Endodermal cell (in vitro differentiated cells): Measurements from ENCODE around the gene PC. TPM values are rescaled to one million over a fixed set of nuclear protein-coding genes. Genes with fewer than 3 reads are reported as not detected.

Experiments
- DNase-seq: peaks from one replicate; pipeline ENCODE4 v3.0.0-alpha.2; 2017
- H3K27ac ChIP-seq: 2 replicates; pipeline ENCODE4 v1.5.1; 2013; ENCODE audit warnings: mild to moderate bottlenecking, low read depth, low read length, moderate library complexity
- H3K27me3 ChIP-seq: 2 replicates; pipeline ENCODE4 v1.6.1; 2013; ENCODE audit warnings: mild to moderate bottlenecking, low read length, moderate library complexity; ENCODE audit not compliant: insufficient read depth, control insufficient read depth, poor library complexity, severe bottlenecking
- H3K36me3 ChIP-seq: 2 replicates; pipeline ENCODE4 v1.7.0; 2013; ENCODE audit warnings: mild to moderate bottlenecking, low read length, moderate library complexity; ENCODE audit not compliant: control insufficient read depth, insufficient read depth
- H3K4me1 ChIP-seq: one replicate; pipeline ENCODE4 v1.7.0; 2013; ENCODE audit warnings: low read length; ENCODE audit not compliant: control insufficient read depth, insufficient read depth
- H3K4me3 ChIP-seq: 2 replicates; pipeline ENCODE4 v1.5.1; 2013; ENCODE audit warnings: mild to moderate bottlenecking, low read length, moderate library complexity
- H3K9ac ChIP-seq: 2 replicates; pipeline ENCODE4 v1.6.1; 2013; ENCODE audit warnings: mild to moderate bottlenecking, low read length, moderate library complexity; ENCODE audit not compliant: poor library complexity, severe bottlenecking; ENCODE audit errors: extremely low read depth
- H3K9me3 ChIP-seq: 2 replicates; pipeline ENCODE4 v1.6.1; 2013; ENCODE audit warnings: mild to moderate bottlenecking, low read length, moderate library complexity; ENCODE audit not compliant: control insufficient read depth
- H3K27ac Mint-ChIP-seq: 2 replicates; pipeline ENCODE4 v1.8.0; 2020; ENCODE audit warnings: mixed read lengths
- H3K27me3 Mint-ChIP-seq: 2 replicates; pipeline ENCODE4 v1.8.0; 2021; ENCODE audit warnings: mild to moderate bottlenecking, mixed read lengths; ENCODE audit not compliant: insufficient read depth
- H3K36me3 Mint-ChIP-seq: 2 replicates; pipeline ENCODE4 v1.8.0; 2020; ENCODE audit warnings: low read depth, mixed read lengths
- H3K4me1 Mint-ChIP-seq: 2 replicates; pipeline ENCODE4 v1.8.0; 2020; ENCODE audit warnings: mixed read lengths
- H3K4me3 Mint-ChIP-seq: 2 replicates; pipeline ENCODE4 v1.8.0; 2020; ENCODE audit warnings: mild to moderate bottlenecking, moderate library complexity, mixed read lengths
- H3K9me3 Mint-ChIP-seq: 2 replicates; pipeline ENCODE4 v1.8.0; 2020; ENCODE audit warnings: mild to moderate bottlenecking, mixed read lengths
- CTCF ChIP-seq: fragments of 200-600 bp; sonication (generic); conservative IDR thresholded peaks from 2 replicates; pipeline ENCODE4 v1.5.0; 2021; ENCODE audit warnings: antibody characterized with exemption, mild to moderate bottlenecking
- whole genome bisulfite sequencing, 2 experiments: methylation state at CpG; one replicate each; pipeline versions ENCODE4 v1.1.5 to v1.1.7; 2013; ENCODE audit warnings: missing lambda C conversion rate in 2 of 2, mixed read lengths in 1 of 2; ENCODE audit not compliant: insufficient coverage in 1 of 2, insufficient read length in 1 of 2; 5-methylcytosine and 5-hydroxymethylcytosine counted together
- total RNA-seq, 2 donors: library from RNA; stranded (reverse); fragmentation: NEBNext Ultra II Directional in 1 of 2; extraction: Animal tissue kit (Norgen Biotek cat#: 25700) in 1 of 2; gene quantifications; 2 replicates in 1 of 2; 3 replicates in 1 of 2; pipeline ENCODE4 v1.2.1, GENCODE V29; 2021

PC gene
- total RNA-seq, 2 donors from 2014 or later = 21.9 to 24.4 TPM

- Histone ChIP-seq H3K4me3 (no peak overlapping the region), H3K4me1 (peaks cover 9% of the 10 kb centered on the region), H3K36me3 (no peaks in the 10 kb centered on the region), H3K27ac (no peak overlapping the region), H3K9ac (no peak overlapping the region), H3K9me3 (no peaks in the 10 kb centered on the region), H3K27me3 (no peaks in the 10 kb centered on the region)
- H3K4me1 Mint-ChIP-seq = peaks cover 26% of the 10 kb centered on the region
- H3K4me3 Mint-ChIP-seq = no peak overlapping the region
- H3K27me3 Mint-ChIP-seq = no peaks in the 10 kb centered on the region
- 93% methylated on average over 10 of the region's 10 CpGs for WGBS, 2 experiments
- H3K36me3 Mint-ChIP-seq = no peaks in the 10 kb centered on the region
- H3K9me3 Mint-ChIP-seq = no peaks in the 10 kb centered on the region
- no peak for DNase-seq
- no peak overlapping the region for H3K27ac Mint-ChIP-seq
- no peak for TF ChIP-seq CTCF
Observed at GRCh38 chr11:66910016-66910415, 48.2 kb downstream of the PC start.

- Histone ChIP-seq H3K27me3 (no peaks in the 10 kb centered on the region), H3K36me3 (no peaks in the 10 kb centered on the region), H3K9ac (no peak overlapping the region), H3K27ac (no peak overlapping the region), H3K4me3 (no peak overlapping the region), H3K4me1 (peaks cover 9% of the 10 kb centered on the region), H3K9me3 (no peaks in the 10 kb centered on the region)
- H3K9me3 Mint-ChIP-seq = no peaks in the 10 kb centered on the region
- no peak overlapping the region for H3K4me3 Mint-ChIP-seq
- no peak for DNase-seq
- H3K36me3 Mint-ChIP-seq = no peaks in the 10 kb centered on the region
- peaks cover 30% of the 10 kb centered on the region for H3K4me1 Mint-ChIP-seq
- 91 to 96% methylated on average over 8 of the region's 8 CpGs for WGBS, 2 experiments
- no peak overlapping the region for H3K27ac Mint-ChIP-seq
- TF ChIP-seq CTCF = no peak
- H3K27me3 Mint-ChIP-seq = no peaks in the 10 kb centered on the region
Observed at GRCh38 chr11:66909181-66909580, 49.0 kb downstream of the PC start.

GRCh38 chr11:66907751-66908630 is 50.2 kb downstream of the PC start:
- peaks cover 33% of the 10 kb centered on the region for H3K4me1 Mint-ChIP-seq
- no peaks in the 10 kb centered on the region for H3K36me3 ChIP-seq
- no peaks in the 10 kb centered on the region for H3K9me3 ChIP-seq
- DNase-seq = no peak
- no peaks in the 10 kb centered on the region for H3K27me3 Mint-ChIP-seq
- H3K9me3 Mint-ChIP-seq = no peaks in the 10 kb centered on the region
- peaks cover 9% of the 10 kb centered on the region for H3K4me1 ChIP-seq
- no peaks in the 10 kb centered on the region for H3K27me3 ChIP-seq
- WGBS, 2 experiments = 87 to 90% methylated on average over 6 to 9 of the region's 9 CpGs
- peak overlapping the region; percentile 9 for H3K27ac Mint-ChIP-seq
- no peak overlapping the region for H3K4me3 Mint-ChIP-seq
- no peak for TF ChIP-seq CTCF
- H3K36me3 Mint-ChIP-seq = no peaks in the 10 kb centered on the region
- H3K9ac ChIP-seq = no peak overlapping the region
- H3K27ac ChIP-seq = no peak overlapping the region
- no peak overlapping the region for H3K4me3 ChIP-seq
